Gastroesophageal sphincter (tissue), 4 donors: ENCODE results near the gene ZCCHC3. TPM values are rescaled to one million over a fixed set of nuclear protein-coding genes. Genes with fewer than 3 reads are reported as not detected.

Experiments used
- ATAC-seq: fragments of 150-250 bp; one replicate; pipeline ENCODE4 v1.9.1; 2016; ENCODE audit warnings: mild to moderate bottlenecking, moderate library complexity
- H3K27ac ChIP-seq, 4 donors: fragments of 200-600 bp; sonication (generic) in 3 of 4; 1 replicate in 3 of 4; 2 replicates in 1 of 4; pipeline ENCODE4 v1.5.1; 2016 to 2019
- H3K27me3 ChIP-seq: fragments of 200-600 bp; sonication (generic); one replicate; pipeline ENCODE4 v1.5.1; 2019
- H3K36me3 ChIP-seq, 2 donors: fragments of 200-600 bp; sonication (generic); one replicate each; pipeline ENCODE4 v1.5.1; 2019; ENCODE audit warnings: control low read depth in 1 of 2
- H3K4me1 ChIP-seq, 3 donors: fragments of 200-600 bp; sonication (generic); 1 replicate in 2 of 3; 2 replicates in 1 of 3; pipeline ENCODE4 v1.5.1; 2016 to 2019; ENCODE audit warnings: control low read depth in 2 of 3
- H3K4me3 ChIP-seq, 2 donors: fragments of 200-600 bp; sonication (generic); one replicate each; pipeline ENCODE4 v1.5.1; 2019; ENCODE audit warnings: mild to moderate bottlenecking in 1 of 2, moderate library complexity in 1 of 2
- H3K9me3 ChIP-seq, 3 donors: fragments of 200-600 bp; sonication (generic); one replicate each; pipeline ENCODE4 v1.5.1; 2017 to 2019; ENCODE audit warnings: control low read depth in 2 of 3
- EP300 ChIP-seq: sonication (generic); formaldehyde crosslinking; IDR thresholded peaks from one replicate; pipeline ENCODE4 v1.6.1; 2017; ENCODE audit warnings: antibody characterized with exemption, mild to moderate bottlenecking
- POLR2A ChIP-seq, 2 donors: fragments of 450-650 bp; IDR thresholded peaks; one replicate each; pipeline ENCODE4 v1.6.1; 2017; ENCODE audit warnings: antibody characterized with exemption in 2 of 2, mild to moderate bottlenecking in 2 of 2, moderate library complexity in 1 of 2
- POLR2AphosphoS5 ChIP-seq: sonication (generic); formaldehyde crosslinking; IDR thresholded peaks from one replicate; pipeline ENCODE4 v1.6.1; 2017; ENCODE audit warnings: antibody characterized with exemption
- WGBS, 2 donors: methylation state at CpG; one replicate each; pipeline ENCODE4 v1.1.5; 2018; ENCODE audit warnings: low coverage in 1 of 2; 5-methylcytosine and 5-hydroxymethylcytosine counted together
- total RNA-seq, 4 donors: library from RNA; depleted of rRNA; stranded (reverse); fragments of >200 nt; gene quantifications; one replicate each; pipeline ENCODE4 v1.1.0, GENCODE V29; 2016
- TF ChIP-seq, protein P1 (sequence below), 4 experiments: fragments of 200-600 bp in 2 of 4; fragments of 450-650 bp in 2 of 4; sonication (generic) in 1 of 4; IDR thresholded peaks; one replicate each; pipeline ENCODE4 v1.5.1; 2017 to 2019; ENCODE audit warnings: antibody characterized with exemption in 4 of 4, mild to moderate bottlenecking in 2 of 4, moderate library complexity in 2 of 4

The ZCCHC3 gene
- total RNA-seq, 4 donors from 2014 or later, result 17.4 to 24.0 (median 21.4) TPM

DNA sequence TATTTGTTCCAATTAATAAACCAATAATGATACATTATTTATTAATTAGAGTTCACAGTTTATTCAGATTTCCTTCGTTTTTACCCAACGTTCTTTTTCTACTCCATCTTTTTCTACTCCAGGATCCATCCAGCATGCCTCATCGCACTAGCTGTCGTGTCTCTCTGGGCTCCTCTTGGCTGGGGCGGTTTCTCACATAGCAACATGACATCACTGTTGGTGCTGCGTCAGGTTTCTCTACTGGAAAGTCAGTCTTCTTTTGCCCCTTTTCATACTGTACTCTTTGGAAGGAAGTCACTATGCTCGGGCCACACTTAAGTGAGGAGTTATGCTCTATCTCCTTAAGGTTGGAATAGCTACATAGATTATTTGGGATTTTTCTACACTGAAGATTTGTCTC is 14.2 kb downstream of the ZCCHC3 start:
- no peak for ATAC-seq
- WGBS, 2 donors, result 78 to 86% methylated on average over 7 of the region's 7 CpGs
- Histone ChIP-seq H3K27ac (no peak overlapping the region), H3K36me3 (no peaks in the 10 kb centered on the region), H3K27me3 (no peaks in the 10 kb centered on the region), H3K4me1 (peaks cover 0 to 23% (median 0%) of the 10 kb centered on the region in 3 donors), H3K9me3 (no peaks in the 10 kb centered on the region), H3K4me3 (no peak overlapping the region)
- TF ChIP-seq EP300, result no peak
- TF ChIP-seq POLR2A (IDR thresholded peaks at IDR 0.05), result no peak
- TF ChIP-seq POLR2AphosphoS5, result no peak
- TF ChIP-seq, protein P1, sequence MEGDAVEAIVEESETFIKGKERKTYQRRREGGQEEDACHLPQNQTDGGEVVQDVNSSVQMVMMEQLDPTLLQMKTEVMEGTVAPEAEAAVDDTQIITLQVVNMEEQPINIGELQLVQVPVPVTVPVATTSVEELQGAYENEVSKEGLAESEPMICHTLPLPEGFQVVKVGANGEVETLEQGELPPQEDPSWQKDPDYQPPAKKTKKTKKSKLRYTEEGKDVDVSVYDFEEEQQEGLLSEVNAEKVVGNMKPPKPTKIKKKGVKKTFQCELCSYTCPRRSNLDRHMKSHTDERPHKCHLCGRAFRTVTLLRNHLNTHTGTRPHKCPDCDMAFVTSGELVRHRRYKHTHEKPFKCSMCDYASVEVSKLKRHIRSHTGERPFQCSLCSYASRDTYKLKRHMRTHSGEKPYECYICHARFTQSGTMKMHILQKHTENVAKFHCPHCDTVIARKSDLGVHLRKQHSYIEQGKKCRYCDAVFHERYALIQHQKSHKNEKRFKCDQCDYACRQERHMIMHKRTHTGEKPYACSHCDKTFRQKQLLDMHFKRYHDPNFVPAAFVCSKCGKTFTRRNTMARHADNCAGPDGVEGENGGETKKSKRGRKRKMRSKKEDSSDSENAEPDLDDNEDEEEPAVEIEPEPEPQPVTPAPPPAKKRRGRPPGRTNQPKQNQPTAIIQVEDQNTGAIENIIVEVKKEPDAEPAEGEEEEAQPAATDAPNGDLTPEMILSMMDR (IDR thresholded peaks at IDR 0.05), result no peak

DNA sequence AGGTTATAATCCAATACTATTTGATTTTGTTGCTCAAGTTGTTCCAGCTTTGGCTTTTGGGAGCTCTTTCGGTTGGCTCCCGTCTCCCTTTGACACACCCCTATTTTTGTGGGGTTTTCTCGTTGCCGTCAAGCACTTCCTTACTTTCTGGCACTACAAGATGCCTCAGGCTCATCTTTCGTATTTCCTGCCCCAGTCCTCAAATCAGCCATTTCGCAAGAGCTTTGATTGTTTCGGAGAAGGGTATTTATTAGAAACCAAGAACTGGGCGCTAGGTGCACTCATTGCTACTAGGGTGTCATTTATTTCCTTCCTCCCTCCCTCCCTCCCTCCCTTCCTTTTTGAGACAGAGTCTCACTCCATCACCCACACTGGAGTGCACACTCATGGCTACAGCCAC is 14.7 kb downstream of the ZCCHC3 start:
- H3K9me3 ChIP-seq, result no peaks in the 10 kb centered on the region
- H3K27me3 ChIP-seq, result no peaks in the 10 kb centered on the region
- H3K27ac ChIP-seq, result no peak overlapping the region
- 78 to 89% methylated on average over 8 of the region's 8 CpGs for WGBS, 2 donors
- H3K36me3 ChIP-seq, result peaks cover 0 to 1% of the 10 kb centered on the region in 2 donors
- ATAC-seq, result no peak
- peaks cover 0 to 23% (median 0%) of the 10 kb centered on the region in 3 donors for H3K4me1 ChIP-seq
- TF ChIP-seq POLR2AphosphoS5, result no peak
- TF ChIP-seq, protein P1 (IDR thresholded peaks at IDR 0.05), result no peak
- H3K4me3 ChIP-seq, result no peak overlapping the region

DNA sequence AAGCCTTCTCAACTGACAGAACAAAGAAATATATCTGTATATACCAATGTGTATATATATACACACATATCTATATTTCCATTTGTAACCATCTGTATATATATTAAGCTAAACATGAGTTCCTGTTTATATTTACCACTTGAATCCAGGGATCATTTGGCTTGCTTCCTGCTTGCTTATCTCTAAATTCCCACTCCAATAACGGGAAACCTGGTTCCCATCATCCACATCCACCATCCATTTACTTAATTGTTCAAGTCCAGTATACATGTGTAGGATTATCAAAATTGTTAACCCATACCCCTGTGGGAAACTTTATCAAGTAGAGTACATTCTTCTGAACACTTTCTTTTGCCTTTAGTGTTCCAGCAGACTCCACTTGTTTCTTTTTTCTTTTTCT is 15.5 kb downstream of the ZCCHC3 start:
- no peak for ATAC-seq

GRCh38 chr20:313402-313801 is 16.0 kb downstream of the ZCCHC3 start:
- Histone ChIP-seq H3K36me3 (peaks cover 0 to 13% of the 10 kb centered on the region in 2 donors), H3K9me3 (no peaks in the 10 kb centered on the region), H3K4me3 (no peak overlapping the region), H3K4me1 (peaks cover 0 to 23% (median 0%) of the 10 kb centered on the region in 3 donors), H3K27ac (no peak overlapping the region), H3K27me3 (no peaks in the 10 kb centered on the region)
- 85 to 86% methylated on average over 4 to 5 of the region's 5 CpGs for WGBS, 2 donors
- no peak for ATAC-seq
- TF ChIP-seq POLR2AphosphoS5 (no peak), EP300 (no peak), POLR2A (IDR thresholded peaks at IDR 0.05) (no peak)
- TF ChIP-seq, protein P1 (IDR thresholded peaks at IDR 0.05), result no peak

More for the DNA sequence above, 15.5 kb downstream of the ZCCHC3 start:
- no peaks in the 10 kb centered on the region for H3K9me3 ChIP-seq
- no peaks in the 10 kb centered on the region for H3K27me3 ChIP-seq
- TF ChIP-seq EP300, result no peak
- TF ChIP-seq POLR2AphosphoS5, result no peak
- no peak for TF ChIP-seq POLR2A (IDR thresholded peaks at IDR 0.05)
- H3K27ac ChIP-seq, result no peak overlapping the region
- H3K36me3 ChIP-seq, result peaks cover 0 to 7% of the 10 kb centered on the region in 2 donors
- 50 to 52% methylated on average over 1 of the region's 1 CpG for WGBS, 2 donors
- H3K4me3 ChIP-seq, result no peak overlapping the region
- H3K4me1 ChIP-seq, result peaks cover 0 to 23% (median 0%) of the 10 kb centered on the region in 3 donors

GRCh38 chr20:313948-314347 is 16.6 kb downstream of the ZCCHC3 start:
- Histone ChIP-seq H3K4me1 (peaks cover 0 to 19% (median 0%) of the 10 kb centered on the region in 3 donors), H3K4me3 (no peak overlapping the region), H3K9me3 (no peaks in the 10 kb centered on the region), H3K27me3 (no peaks in the 10 kb centered on the region), H3K27ac (no peak overlapping the region), H3K36me3 (peaks cover 0 to 17% of the 10 kb centered on the region in 2 donors)
- TF ChIP-seq POLR2AphosphoS5, result no peak
- TF ChIP-seq POLR2A (IDR thresholded peaks at IDR 0.05), result no peak
- TF ChIP-seq, protein P1 (IDR thresholded peaks at IDR 0.05), result no peak
- no peak for TF ChIP-seq EP300
- ATAC-seq, result no peak
